HG03060 (cell line): ENCODE data around the gene CLCN6.

ENCODE experiments used
- ATAC-seq: cut with Tn5 transposase; IDR thresholded peaks from one replicate; pipeline ENCODE4 v1.9.1; 2021; ENCODE audit warnings: low read depth, moderate number of reproducible peaks; ENCODE audit not compliant: unreplicated experiment

The CLCN6 gene

DNA sequence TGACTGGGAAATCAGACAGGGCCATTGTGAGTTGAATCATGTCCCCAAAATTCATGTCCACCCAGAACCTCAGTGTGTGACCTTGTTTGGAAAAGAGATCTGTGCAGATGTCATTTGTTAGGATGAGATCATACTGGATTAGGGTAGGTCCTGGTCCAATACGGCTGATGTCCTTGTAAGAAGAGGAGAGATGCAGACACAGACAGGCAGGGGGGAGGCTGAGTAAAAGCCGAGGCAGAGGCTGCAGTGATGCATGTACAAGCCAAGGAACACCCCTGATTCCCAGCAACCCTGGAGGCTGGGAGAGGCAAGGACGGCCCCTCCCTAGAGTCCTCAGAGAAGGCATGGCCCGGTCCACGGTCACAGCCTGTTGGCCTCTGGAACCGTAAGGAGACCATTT lies 68.6 kb downstream of the CLCN6 start:
- no peak for ATAC-seq

DNA sequence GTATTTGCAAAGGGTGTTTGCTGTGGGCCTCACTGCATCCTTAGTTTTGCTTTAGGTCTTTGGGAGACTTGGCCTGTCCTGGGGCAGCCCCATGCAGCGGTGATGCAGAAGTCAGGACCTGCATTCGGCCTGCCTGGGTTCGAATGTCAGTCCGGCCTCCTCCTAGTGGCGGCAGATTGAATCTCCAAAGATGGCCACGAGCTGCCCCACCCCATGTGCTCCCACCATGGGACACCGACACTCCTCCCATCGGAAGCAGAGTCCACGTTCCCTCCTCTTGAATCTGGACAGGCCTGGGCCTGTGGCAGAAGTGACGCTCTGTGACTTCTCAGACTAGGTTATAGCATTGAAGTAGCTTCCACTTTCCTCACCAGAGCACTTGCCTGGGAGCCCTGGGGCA lies 69.1 kb downstream of the CLCN6 start:
- no peak for ATAC-seq

DNA sequence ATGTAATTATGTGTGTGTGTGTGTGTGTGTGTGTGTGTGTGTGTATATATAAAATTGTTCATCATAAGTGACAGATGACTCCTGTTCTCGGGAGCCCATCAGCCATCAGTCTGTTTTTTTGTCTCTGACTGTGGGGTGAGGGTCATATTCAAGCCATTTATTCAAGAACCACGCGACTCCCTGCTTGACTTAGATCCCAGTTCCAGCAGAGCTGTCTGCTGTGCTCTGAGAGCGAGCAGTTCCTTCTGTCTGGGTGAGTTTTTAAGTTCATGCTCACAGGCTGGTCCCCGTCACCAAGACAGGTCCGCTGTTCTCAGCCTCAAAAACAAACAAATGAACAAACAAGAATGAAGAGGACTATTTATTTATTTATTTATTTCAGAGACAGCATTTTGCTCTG lies 71.1 kb downstream of the CLCN6 start:
- no peak for ATAC-seq

DNA sequence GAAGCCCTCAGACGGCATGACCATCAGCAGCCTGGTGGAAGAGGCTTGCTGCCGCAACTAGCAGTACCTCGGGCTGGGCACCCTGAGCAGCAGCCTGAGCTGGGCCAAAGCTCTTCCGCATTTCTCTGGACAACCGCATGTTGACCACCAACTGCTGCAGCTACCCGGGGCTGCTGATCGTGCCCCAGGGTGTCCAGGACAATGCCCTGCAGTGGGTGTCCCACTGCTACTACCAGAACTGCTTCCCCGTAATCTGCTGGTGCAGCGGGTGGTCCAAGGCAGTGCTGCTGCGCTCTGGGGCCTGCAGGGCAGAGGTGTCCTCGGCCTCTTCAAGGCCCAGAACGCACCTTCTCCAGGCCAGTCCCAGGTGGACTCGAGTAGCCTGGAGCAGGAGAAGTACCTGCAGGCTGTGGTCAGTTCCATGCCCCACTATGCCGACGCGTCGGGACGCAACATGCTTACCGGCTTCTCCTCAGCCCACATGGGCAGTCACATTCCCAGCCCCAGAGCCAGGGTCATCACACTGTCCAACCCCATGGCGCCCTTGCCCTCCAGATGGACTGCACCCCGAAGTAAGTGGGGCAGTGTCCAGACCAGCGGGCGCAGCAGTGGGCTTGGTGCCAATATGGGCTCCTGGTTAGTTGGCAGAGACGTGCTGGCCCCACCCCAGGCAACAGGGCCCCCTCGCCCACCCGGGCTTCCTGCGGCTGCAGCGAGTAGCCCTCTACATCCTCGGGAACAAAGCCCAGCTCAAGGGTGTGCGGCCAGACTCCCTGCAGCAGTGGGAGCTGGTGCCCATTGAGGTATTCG lies 72.3 kb downstream of the CLCN6 start:
- ATAC-seq, result no peak

DNA sequence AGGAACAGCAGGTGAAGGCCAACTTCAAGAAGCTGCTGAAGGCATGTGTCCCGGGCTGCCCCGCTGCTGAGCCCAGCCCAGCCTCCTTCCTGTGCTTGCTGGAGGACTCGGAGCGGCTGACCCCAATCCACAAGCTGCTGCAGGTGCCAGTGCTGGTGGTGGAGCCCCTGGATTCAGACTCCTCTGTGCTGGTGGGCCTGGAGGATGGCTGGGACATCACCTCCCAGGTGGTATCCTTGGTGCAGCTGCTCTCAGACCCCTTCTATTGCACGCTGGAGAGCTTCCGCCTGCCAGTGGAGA lies 72.8 kb downstream of the CLCN6 start:
- ATAC-seq, result no peak

DNA sequence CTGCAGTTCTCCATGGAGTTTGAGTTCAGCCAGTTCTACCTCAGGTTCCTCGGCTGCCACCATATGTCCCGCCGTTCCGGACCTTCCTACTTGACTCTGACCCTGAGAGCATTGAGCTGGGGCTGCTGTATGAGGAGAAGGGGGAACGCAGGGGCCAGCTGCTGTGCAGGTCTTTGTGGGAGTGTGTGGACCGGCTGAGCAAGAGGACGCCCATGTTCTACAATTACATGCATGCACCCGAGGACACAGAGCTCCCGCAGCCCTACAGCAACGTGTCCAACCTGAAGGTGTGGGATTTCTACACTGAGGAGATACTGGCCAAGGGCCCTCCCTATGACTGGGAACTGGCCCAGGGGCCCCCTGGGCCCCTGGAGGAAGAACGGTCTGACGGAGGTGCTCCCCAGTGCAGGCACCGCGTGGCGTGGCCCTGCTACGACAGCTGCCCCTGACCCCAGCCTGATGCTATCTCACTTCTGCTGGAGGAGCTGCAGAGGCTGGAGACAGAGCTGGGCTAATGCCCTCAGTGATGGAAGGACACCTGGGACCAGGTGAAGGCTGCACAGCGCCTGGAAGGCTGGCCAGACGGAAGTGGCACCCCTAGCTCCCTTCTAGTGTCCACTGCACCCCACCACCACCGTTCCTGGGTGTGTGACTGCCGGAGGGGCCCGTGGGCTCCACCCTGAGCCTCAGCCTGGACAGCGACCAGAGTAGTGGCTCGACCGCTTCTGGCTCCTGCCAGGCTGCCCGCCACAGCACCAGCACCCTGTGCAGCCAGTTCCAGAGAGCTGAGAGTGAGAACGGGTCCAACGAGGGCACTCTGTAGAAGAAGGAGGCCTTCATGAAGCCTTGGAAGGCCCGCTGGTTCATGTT lies 73.6 kb downstream of the CLCN6 start:
- ATAC-seq, result no peak

DNA sequence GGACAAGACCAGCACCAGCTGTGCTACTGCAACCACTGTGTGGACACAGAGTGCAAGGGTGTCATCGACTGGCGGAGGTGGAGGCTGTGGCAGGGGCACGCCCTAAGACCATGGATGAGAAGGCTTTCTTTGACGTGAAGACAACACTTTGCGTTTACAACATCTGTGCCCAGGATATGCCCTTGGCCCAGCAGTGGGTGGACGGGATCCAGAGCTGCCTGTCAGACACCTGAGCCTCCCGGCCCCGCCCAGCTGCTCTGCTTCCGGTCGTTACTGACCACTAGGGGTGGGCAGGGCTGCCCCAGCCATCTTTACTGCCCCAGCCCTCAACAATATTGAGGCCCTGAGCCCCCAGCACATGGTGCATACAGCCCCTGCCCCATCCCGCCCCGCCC lies 74.2 kb downstream of the CLCN6 start:
- no peak for ATAC-seq

DNA sequence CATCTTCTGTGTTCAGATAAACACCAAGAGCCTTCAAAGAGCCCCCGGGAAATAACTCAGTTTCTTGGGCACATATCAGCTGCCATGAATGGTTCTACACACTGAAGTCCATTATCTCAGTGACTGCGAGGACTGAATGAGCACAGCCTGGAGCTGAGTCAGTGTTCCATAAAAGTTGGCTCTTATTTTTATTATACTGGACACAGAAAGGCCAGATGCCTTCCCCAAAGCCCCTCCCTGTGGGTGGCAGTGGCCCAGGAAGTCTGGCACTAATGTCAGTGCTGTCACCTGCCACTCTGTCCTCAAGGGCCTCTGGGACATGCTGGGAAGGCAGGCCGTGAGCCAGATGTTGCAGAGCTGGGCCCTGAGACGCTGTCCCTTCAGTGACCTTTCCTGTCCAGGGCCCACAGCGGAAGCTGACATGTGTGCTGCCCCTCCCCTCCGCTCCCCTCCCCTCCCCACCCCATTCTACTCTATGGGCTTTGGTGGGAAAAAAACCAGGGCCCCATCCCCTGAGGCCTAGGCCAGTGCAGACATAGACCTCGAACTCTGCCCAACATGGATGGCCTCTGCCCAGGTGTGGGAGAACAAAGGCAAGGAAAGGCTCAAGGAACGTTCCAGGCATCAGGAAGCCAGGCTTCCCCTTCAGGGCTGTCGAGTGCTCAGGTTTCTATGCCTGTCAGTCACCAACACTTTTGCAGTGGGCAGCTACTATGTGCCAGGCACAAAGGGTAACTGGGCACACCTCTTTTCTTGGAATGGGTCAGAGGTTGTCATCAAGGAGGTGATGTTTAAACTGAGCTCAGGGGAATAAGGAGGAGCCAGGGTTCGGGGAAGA lies 75.1 kb downstream of the CLCN6 start:
- ATAC-seq, result no peak

DNA sequence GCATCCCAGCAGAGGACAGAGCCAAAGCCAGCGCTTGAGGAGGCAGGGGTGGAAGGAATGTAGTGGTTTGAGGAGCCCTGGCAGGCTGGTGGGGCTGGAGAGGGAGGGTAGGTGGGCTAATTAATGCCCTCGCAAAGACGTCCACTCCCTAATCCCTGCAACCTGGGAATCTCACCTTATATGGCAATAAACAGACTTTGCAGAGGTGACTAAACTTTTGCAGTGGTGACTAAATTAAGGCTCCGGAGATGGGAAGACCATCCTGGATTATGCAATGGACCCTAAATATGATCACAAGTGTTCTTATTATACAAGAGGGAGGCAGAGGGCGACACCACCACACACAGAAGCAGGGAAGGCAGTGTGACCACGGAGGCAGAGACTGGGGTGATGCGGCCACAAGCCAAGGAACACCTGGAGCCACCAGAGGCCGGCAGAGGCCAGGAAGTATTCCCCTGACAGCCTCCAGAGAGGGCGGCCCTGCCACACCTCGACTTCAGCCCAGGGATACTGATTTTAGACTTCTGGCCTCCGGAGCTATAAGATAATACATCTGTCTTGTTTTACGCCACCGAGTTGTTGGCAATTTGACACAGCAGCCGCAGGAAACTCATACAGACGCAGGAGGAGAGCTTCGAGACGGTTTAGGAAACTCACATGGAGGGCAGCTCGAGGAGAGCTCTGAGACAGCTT lies 75.9 kb downstream of the CLCN6 start:
- ATAC-seq, result no peak

DNA sequence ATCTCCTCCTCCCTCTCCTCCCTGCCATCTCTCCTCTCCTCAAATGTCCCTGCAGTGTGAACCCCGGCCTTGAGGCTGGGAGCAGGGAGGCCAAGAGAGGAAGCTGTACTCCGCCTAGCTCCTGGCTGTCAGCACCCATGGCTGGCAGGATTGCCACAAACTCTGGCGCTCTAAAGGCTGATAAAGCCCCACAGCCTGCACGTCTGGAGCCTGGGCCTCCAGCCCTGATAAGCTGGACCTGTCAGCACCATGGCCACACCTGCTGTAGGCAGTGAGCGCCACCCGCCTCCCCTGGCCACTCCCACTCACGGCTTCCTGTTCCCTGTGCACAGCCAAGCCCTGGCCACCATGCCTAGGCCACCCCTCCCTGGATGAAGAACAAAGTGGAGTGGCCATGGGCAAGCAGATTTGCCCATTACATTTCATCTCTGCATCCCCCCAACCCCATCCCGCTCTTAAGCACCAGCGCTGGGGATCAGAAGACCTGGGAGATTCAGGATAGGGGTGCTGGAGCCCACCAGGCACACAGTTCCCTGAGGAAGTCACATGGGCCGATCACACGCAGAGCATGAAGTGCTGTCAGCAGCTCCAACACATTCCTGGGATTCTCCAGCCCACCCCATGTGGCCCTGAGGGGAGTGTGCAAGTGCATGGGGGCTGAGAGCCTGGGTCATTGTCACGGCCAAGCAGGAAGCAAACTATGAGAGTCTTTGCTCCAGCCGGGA lies 77.0 kb downstream of the CLCN6 start:
- ATAC-seq, result no peak

DNA sequence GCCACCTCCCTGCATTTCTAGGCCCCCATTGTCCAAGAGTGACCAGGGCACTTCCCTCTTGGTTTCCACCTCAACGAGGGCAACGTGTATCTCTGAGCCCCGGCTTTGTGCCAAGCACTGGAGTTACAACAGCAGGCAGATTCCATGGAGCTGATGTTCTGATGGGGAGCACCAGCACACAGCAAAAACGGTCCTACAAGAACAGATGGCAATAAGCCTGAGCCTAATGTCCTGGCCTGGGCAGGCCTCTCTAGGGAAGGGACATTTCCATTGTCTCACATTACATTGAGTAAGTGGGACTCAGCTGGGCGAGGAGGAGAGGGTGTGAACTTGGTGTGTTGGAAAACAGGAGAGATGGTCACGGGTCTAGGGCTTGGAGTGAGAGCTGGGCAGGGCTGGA lies 79.9 kb downstream of the CLCN6 start:
- ATAC-seq, result no peak

DNA sequence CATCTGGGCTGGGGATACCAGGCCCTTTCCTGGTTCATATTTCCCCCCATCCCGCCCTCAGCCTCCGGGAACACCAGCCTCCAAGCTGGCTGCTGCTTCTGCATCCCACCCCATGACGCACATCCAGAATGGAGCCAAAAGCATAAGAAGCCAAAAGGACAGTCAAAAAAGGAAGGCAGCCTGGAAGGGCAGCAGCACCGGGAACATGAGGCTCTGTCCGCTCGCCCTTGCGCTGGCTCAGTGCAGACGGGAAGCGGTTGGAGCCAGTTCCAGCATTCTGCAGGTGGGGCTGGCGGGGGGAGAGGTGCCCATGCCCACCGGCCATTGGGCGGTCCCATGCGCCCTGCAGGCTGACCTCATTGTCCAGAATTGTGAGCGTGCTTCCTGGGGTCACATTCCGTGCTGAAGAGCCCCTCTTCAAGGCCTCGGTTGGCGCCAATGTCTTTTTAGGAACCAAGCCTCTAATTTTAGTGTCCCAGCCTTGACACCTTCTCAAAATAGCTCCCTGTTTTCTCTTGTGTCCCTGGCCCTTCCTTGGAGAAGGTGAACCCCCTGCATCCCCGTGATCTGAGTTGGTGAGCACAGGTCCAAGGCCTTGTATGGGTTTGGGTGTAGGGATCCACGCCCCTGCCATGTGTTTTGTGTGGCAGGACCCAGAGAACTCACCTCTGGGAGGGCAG lies 81.1 kb downstream of the CLCN6 start:
- ATAC-seq, result no peak

DNA sequence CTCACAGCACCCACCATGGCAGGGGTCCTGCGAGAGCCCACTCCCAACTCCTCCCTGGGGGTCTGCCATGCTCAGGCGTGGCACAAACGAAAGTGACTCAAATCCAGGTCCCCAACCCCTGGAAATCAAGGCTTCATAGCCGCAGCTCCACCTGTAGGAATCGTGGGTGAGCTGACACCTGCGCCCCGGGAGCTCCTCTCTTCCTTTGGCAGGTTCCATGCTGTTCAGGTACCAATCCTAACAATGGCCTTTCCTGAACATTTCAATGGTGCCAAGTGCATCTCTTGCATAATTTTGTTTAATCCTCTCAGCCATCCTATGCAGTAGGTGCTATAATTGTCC lies 81.6 kb downstream of the CLCN6 start:
- ATAC-seq, result no peak

DNA sequence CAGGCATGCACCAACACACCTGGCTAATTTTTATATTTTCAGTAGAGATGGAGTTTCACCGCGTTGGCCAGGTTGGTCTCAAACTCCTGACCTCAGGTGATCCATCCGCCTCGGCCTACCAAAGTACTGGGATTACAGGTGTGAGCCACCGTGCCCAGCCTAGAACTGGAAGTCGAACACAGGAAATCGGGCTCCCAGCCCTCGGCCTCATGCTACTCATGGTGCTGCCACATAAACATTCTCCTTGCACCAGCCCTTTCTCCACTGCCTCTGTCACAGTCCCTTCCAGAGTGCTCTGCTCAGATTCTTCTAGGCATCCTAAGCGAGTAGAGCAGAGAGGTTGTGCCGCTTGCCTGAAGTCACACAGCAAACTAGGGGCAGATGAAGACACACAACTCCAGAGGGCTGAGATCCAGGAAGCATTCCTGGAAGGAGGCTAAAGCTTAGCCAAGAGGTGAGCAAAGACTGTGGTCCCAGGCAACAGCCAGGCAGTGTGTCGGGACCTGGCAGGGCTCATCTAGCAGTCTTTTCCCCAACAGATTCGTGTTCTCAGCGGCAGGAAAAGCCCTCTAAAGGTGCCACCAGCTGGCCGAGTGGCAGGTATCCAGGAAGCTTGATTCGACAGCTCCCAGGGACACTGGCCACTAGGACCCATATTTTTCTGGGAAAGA lies 82.3 kb downstream of the CLCN6 start:
- ATAC-seq, result no peak

DNA sequence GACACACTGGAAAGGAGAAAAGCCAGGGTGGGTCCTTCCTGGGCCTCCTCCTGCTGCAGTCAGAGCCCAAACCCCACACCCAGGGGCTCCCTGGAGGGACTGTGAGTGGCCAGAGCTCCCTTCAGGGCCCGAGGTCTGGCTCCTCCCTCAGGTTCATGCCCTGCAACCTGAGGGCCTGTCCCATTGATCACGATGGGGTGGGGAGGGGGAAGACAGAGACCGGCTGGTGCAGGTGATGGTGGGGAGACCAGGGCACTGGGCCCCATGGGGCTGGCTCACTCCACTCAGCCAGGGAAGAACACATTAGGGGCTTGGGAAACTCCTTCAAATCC lies 82.9 kb downstream of the CLCN6 start:
- no peak for ATAC-seq

DNA sequence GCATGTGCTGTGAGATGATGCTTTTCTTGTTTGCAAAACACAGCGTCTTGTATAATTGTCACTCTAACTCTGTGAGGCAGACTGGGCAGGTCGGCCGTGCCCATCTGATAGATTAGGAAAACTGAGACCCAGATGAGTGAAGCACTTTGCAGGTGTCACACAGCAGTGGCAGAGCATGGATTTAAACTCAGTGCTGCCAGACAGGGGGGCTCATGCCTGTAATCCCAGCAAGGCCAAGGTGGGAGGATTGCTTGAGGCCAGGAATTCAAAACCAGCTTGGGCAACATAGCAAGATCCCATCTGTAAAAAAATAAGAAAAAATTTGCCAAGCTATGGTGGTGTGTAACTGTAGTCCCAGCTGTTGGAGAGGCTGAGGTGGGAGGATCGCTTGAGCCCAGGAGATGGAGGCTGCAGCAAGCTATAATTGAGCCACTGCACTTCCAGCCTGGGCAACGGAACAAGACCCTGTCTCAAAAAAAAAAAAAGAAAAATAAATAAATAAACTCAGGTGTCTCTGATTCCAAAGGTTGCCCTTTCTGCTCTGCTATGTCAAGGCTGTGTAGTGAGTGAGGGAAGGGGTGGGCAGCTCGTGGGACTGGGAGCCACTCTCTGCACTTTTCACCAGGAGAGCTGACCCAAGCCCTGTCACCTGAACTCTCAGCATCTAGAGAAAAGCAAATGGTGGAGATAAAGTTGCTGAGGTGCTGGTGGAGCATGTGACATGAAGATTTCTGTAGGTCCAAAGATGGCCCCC lies 85.6 kb downstream of the CLCN6 start:
- no peak for ATAC-seq
